Measurements from ENCODE around the gene GRIP2. TPM values are rescaled to one million over a fixed set of nuclear protein-coding genes. Genes with fewer than 3 reads are reported as not detected.

Gene GRIP2
- total RNA-seq, 4 donors from 2014 or later: 0.80 to 12.4 (median 1.4) TPM; not detected in 1

- H3K4me1 ChIP-seq: peaks cover 0 to 12% (median 0%) of the 10 kb centered on the region in 4 donors
These were observed 12.0 kb upstream of the GRIP2 start for GRCh38 chr3:14552041-14552648.

GRCh38 chr3:14550651-14551611 lies 10.8 kb upstream of the GRIP2 start:
- H3K36me3 ChIP-seq: no peaks in the 10 kb centered on the region
- no peak for DNase-seq
- H3K4me3 ChIP-seq: no peak overlapping the region
- no peaks in the 10 kb centered on the region for H3K9me3 ChIP-seq
- H3K4me1 ChIP-seq: peaks cover 0 to 12% (median 0%) of the 10 kb centered on the region in 4 donors
- no peaks in the 10 kb centered on the region for H3K27me3 ChIP-seq
- H3K27ac ChIP-seq: no peak overlapping the region
- TF ChIP-seq CTCF (IDR thresholded peaks at IDR 0.05): no peak
- no peak for TF ChIP-seq POLR2A (IDR thresholded peaks at IDR 0.05)

More at GRCh38 chr3:14552041-14552648, 12.0 kb upstream of the GRIP2 start:
- Histone ChIP-seq H3K4me3 (no peak overlapping the region), H3K9me3 (no peaks in the 10 kb centered on the region), H3K27ac (no peak overlapping the region), H3K27me3 (no peaks in the 10 kb centered on the region), H3K36me3 (no peaks in the 10 kb centered on the region)
- DNase-seq: no peak
- TF ChIP-seq CTCF (IDR thresholded peaks at IDR 0.05) (no peak), POLR2A (IDR thresholded peaks at IDR 0.05) (no peak)

- Histone ChIP-seq H3K9me3 (no peaks in the 10 kb centered on the region), H3K27me3 (no peaks in the 10 kb centered on the region), H3K4me1 (peaks cover 0 to 12% (median 0%) of the 10 kb centered on the region in 4 donors), H3K4me3 (no peak overlapping the region), H3K36me3 (no peaks in the 10 kb centered on the region), H3K27ac (no peak overlapping the region)
- no peak for DNase-seq
- TF ChIP-seq CTCF (IDR thresholded peaks at IDR 0.05) (no peak), POLR2A (IDR thresholded peaks at IDR 0.05) (no peak)
These were observed 10.0 kb upstream of the GRIP2 start for GRCh38 chr3:14550181-14550580.

- H3K4me3 ChIP-seq: no peak overlapping the region
- TF ChIP-seq POLR2A (IDR thresholded peaks at IDR 0.05) (no peak), CTCF (IDR thresholded peaks at IDR 0.05) (peak in 3 of 6 experiments; percentile 16 to 41 (median 33))
- H3K9me3 ChIP-seq: no peaks in the 10 kb centered on the region
- H3K36me3 ChIP-seq: no peaks in the 10 kb centered on the region
- DNase-seq: no peak
- peaks cover 0 to 12% (median 0%) of the 10 kb centered on the region in 4 donors for H3K4me1 ChIP-seq
- H3K27me3 ChIP-seq: no peaks in the 10 kb centered on the region
- H3K27ac ChIP-seq: no peak overlapping the region
These were observed 9.2 kb upstream of the GRIP2 start for GRCh38 chr3:14549256-14549919.

GRCh38 chr3:14548321-14548729 lies 8.2 kb upstream of the GRIP2 start:
- peaks cover 0 to 12% (median 0%) of the 10 kb centered on the region in 4 donors for H3K4me1 ChIP-seq
- TF ChIP-seq CTCF (IDR thresholded peaks at IDR 0.05): peak in 4 of 6 experiments; percentile 50 to 61 (median 58)
- no peak for TF ChIP-seq POLR2A (IDR thresholded peaks at IDR 0.05)
- H3K27ac ChIP-seq: no peak overlapping the region
- H3K9me3 ChIP-seq: no peaks in the 10 kb centered on the region
- DNase-seq: peak; percentile 28 to 77 (median 60)
- no peaks in the 10 kb centered on the region for H3K27me3 ChIP-seq
- H3K36me3 ChIP-seq: no peaks in the 10 kb centered on the region
- no peak overlapping the region for H3K4me3 ChIP-seq
